Fibroblast of skin of right quadriceps (primary cell): ENCODE results near the gene ATP12A.
A peak's percentile ranks its signal among the peaks of the same experiment; 100 is the strongest.

Experiments
- DNase-seq: peaks from one replicate; pipeline ENCODE4 v3.0.0-alpha.2; 2013

The ATP12A gene

GRCh38 chr13:24680258-24680920 lies at the start of gene ATP12A:
Gene ATP12A, plus strand, starts transcription at chr13:24680408. Its CDS starts 336 bp downstream, at chr13:24680744.
- no peak for DNase-seq

DNA sequence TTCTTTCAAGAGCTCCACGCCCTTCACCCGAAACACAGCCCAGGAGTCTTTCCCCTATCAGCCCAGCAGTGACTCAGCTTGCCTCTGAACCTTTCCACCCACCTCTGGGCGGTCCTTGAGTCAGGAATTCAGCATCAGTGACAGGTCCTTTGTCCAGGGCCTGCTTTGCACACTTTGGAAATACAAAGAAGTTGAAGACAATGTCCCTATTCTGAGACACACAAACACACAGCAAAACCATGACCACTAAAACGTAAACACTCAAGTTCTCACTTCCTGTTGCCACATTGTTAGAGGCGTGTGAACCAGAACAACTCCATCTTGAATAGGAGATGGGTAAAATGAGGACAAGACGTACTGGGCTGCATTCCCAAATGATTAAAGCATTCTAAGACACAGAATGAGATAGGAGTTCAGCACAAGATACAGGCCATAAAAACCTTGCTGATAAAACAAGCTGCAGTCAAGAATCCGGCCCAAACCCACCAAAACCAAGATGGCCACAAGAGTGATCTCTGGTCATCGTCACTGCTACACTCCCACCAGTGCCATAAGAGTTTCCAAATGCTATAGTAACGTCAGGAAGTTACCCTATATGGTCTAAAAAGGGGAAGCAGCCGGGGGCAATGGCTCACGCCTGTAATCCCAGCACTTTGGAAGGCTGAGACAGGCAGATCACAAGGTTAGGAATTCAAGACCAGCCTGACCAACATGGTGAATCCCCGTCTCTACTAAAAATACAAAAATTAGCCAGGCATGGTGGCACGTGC lies 49.2 kb upstream of the ATP12A start:
- peak; percentile 10 for DNase-seq

- DNase-seq, result no peak
These were observed 48.3 kb upstream of the ATP12A start for GRCh38 chr13:24631922-24632321.

GRCh38 chr13:24632382-24633121 lies 47.7 kb upstream of the ATP12A start:
- peak; percentile 10 for DNase-seq

DNA sequence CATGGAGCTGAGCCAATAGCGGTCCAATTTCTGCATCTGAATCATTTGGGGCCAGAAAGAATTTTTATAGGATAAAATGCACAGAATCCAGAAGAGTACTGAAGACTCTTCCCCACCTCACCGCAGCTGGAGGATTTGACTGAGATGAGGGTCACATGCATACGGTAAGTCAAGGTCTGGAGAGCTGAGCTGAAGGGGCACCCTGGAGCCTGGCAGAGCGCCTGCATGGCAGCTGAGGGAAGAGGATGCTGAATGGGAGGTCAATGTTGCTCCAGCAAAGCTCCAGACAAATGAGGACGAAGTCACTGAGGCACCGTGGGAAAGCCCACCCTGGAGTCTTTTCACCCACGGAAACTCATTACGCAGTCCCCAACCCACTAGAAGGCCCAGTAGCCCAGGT lies 43.4 kb upstream of the ATP12A start:
- no peak for DNase-seq

DNA sequence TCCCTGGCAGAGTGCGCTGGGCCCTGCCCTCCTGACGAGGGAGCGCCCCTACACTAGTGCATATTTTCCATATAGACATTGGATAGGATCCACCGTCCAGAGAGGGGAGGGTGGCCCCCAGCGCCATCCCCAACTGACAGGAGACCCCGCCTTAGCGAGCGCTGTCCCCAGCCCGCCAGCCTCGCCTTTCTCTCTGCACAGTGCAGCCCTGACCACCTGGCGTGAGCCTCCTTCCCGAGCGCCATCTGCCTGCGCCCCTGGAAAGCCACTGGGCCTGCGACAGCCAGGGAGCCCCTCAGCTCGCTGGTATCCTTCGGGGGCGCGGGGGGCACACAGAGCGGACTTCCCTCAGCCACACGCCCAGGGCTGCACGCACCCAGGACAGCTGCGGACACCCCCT lies 42.1 kb upstream of the ATP12A start:
- no peak for DNase-seq

- no peak for DNase-seq
These were observed 39.5 kb upstream of the ATP12A start for GRCh38 chr13:24640752-24641151.

DNA sequence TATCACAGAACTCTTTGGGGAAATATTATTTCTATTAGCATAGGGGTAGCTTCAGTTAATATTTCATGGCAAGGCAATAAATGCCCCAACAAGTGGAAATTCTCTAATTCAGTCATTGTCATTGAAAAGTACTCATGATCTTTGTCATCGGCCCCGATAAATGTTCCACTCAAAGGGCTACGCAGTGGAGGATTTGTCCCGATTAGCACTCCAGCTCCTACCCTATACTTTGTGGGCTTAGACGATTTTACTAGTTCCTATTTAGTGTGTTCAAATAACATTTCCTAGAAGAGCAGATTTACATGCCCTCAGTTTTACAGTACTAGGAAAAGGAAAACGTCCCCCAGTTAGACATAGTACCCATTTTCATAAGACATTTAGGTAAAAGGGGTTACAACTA lies 38.0 kb upstream of the ATP12A start:
- no peak for DNase-seq

DNA sequence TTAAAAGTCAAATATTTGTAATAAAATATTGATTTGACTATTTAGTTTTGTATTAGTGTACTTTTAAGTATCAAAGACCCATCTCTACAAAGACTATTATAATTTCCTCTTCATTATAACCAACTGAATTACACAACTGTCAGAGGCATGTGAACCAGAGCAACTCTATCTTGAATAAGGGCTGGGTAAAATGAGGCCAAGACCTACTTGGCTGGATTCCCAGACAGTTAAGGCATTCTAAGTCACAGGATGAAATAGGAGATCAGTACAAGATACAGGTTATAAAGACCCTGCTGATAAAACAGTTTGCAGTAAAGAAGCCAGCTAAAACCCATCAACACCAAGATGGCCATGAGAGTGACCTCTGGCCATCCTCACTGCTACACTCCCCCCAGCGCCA lies 36.2 kb upstream of the ATP12A start:
- peak; percentile 47 for DNase-seq

DNA sequence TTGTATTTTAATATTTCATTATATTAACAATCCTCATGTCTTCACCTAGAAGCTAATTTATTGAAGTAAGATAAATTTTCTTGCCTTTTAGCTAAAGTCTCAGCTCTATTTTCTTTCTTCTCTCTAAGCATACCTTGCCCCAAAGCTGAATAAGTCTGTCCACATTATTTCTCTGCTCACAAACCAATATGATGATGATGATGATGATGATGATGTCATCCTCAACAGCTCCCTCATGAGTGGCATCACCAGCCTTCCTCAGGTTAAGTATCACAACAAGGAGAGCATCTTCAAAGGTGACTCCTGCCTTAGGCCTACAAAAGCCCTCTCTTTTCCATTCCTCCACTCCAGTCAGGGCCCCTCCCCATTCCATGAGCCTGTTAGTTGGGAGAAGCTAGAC lies 31.9 kb upstream of the ATP12A start:
- DNase-seq, result no peak

DNA sequence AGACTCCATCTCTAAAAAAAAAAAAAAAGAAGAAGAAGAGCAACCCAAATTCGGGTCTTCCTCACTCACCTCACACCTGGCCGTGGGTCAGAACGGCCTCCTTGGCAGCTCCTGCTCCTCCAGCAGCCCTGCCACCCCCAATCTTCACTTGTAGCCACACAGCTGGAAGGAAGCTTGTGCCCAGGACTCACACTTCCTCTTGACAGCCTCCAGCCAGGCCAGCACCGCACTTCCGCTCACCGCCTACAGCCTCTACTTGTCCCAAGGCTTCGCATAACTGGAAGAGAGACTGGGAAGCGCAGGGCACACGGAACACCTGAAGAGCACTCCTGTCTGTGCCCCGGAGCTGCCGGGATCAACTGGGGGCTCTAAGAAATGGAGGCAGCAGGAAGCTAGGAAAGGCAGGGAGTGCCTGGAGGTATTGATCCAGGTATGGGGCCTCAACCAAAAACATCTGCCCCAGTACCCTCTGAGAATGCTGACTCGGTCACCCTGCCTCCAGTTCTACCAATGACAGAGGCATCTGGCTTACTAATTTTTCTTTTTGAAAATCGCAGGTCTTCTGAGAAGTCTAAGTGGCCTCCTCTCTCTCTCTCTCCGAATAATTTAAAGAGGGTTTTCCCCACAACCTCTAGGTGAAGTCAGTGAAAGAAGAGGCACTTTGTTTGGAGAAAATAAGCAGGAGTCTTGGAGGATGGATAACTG lies 31.1 kb upstream of the ATP12A start:
- DNase-seq, result no peak

GRCh38 chr13:24649688-24650043 lies 30.5 kb upstream of the ATP12A start:
- DNase-seq, result no peak

GRCh38 chr13:24650161-24650560 lies 30.0 kb upstream of the ATP12A start:
- DNase-seq, result peak; percentile 85

DNA sequence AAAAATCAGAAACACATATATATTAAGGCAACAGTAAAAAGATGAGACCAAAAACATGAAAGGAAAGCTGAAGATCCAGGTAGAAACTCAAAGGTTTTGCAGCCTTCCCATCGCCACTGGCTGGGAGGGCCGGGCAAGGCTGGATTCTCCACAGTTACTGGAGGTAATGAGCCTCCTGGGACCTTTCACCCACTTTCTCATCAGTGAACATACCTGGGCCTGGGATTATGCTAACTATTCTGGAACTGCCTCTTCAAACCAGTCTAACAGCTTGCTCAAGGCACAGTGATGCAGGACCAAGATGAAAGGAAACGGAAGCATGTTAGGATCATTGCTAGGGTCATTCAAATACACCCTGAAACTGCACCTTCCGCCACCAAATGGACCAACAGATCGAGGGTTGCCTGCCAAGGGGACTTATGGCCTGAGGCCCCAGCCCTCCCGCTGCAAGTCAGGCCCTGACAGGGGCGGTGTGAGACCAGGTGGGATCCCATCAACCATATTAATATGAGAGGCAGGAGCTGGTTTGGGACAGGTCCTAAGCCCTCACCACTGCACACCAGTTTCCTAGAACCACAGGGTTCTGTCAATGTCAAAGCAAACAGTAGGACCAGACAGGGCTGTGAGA lies 28.4 kb upstream of the ATP12A start:
- no peak for DNase-seq

DNA sequence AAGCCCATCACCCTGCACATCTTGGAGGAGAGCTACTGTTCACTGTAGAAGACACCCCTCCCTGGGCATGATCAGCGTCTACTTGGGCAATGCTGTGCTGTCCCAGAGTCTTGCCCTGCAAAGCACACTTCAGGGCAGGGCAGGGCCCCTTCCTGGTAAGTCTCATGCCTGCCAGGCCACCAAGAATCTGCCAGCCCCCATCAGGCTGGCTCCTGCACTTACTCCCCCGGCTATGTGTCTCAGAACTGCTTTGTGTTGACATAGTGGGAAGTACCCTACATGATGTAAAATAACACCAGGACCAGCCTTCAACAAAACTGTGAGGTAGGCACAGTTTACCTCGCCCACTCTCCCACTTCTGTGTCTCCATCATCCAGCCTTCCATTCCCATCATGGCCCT lies 27.8 kb upstream of the ATP12A start:
- no peak for DNase-seq

DNA sequence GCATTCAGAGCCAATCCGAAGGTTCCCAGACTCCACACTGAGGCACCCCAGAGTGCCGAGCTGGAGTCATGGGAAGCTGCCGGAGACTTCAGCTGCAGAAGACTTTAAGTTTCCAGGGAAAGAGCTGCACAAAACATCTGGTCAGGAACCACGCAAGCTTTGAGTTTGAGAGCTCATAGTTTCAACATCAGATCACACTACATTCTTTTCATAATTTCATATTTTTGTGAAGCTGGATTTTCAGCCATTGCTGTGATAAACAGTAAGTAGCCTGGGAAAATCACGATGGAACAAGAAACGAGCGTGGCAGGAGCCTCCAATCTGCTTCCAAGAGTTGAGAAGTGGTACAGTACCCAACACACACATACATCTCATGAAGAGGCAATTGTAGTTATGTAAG lies 25.5 kb upstream of the ATP12A start:
- peak; percentile 42 for DNase-seq

DNA sequence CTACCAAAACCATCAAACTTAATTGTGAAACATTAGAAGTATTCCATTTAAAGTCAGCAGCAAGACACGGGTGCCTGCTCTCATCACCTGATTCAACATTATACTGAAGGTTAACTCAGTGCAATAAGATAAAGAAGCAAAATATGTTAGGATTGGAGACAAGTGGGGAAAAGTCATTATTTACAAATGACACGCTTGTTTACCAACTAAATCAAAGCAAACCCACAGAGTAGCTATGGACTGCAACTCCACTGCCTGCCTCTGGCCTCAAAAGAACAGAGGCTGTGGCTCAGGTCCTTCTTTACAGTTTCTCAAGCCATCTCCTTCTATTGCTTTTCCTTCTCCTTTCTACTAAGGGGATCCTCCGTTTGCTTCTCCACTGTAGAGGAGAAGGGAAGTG lies 21.0 kb upstream of the ATP12A start:
- no peak for DNase-seq

GRCh38 chr13:24660023-24660741 lies 20.0 kb upstream of the ATP12A start:
- no peak for DNase-seq

- no peak for DNase-seq
These were observed 18.5 kb upstream of the ATP12A start for GRCh38 chr13:24661713-24662112.

GRCh38 chr13:24662195-24663088 lies 17.8 kb upstream of the ATP12A start:
- DNase-seq, result no peak

DNA sequence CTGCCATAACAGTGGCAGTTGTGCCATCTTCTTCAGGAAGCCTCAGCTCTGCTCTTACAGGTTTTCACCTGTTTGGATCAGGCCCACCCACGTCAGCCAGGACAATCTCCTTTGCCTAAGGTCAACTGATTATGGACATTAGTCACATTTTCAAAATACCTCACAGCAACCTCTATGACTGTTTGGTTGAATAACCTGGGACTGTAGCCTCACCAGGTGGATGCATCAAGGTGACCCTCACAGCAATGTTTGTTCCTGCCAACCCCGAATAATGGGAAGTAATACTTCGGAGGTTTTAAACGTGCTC lies 17.2 kb upstream of the ATP12A start:
- no peak for DNase-seq
